ENCODE data around the gene LINC01488.

GRCh38 chr11:69486773-69487291 lies 5.4 kb downstream of the LINC01488 start:
- TF ChIP-seq CTCF (IDR thresholded peaks at IDR 0.05 in 2 of 3, conservative IDR thresholded peaks at IDR 0.05 in 1 of 3; ENCODE audit: borderline replicate concordance in 1 of 3, insufficient read depth in 1 of 3, low read depth in 2 of 3, low read length in 2 of 3) = no peak
- TF ChIP-seq EZH2phosphoT487 (IDR thresholded peaks at IDR 0.05; ENCODE audit: borderline replicate concordance) = no peak
- no peak for TF ChIP-seq MAX (IDR thresholded peaks at IDR 0.05)
- no peak for TF ChIP-seq EGR1 (IDR thresholded peaks at IDR 0.05; ENCODE audit: low read depth)
- TF ChIP-seq REST (IDR thresholded peaks at IDR 0.05; ENCODE audit: low read depth) = no peak
- no peak for TF ChIP-seq SP1 (IDR thresholded peaks at IDR 0.05; ENCODE audit: low read depth)
- TF ChIP-seq ZNF274 (IDR thresholded peaks at IDR 0.05; ENCODE audit: low read depth, low read length) = no peak
- no peak for TF ChIP-seq POLR2A (IDR thresholded peaks at IDR 0.05; ENCODE audit: borderline replicate concordance, extremely low read depth, insufficient read depth, insufficient read length)
